ENCODE measurements around the gene SCMH1. TPM values are rescaled to one million over a fixed set of nuclear protein-coding genes. Genes with fewer than 3 reads are reported as not detected.
"Not testable (repeated sequence)": the region's sequence is repeated elsewhere in the genome, so short reads cannot be mapped to it uniquely, and the experiment has no call there.

Gene SCMH1
- total RNA-seq, 2 experiments from 2014 or later: 25.3 to 26.1 TPM

DNA sequence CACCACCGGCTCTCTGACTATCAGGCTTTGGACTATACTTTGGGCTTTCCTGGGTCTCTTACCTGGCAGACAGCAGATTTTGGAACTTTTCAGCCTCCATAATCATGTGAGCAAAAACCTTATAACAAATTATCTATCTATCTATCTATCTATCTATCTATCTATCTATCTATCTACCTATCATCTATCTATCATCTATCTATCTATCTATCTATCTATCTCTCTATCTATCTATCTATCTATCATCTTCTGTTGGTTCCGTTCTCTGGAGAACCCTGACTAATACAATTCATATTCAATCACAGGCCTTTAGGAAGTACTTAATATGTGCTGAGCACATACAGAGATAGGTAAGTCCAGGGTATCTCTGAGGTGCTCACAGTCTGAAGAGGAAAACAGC, 18.7 kb upstream of the SCMH1 start:
- no peaks in the 10 kb centered on the region for H3K4me1 Mint-ChIP-seq (ENCODE audit: low read depth)
- no peaks in the 10 kb centered on the region for H3K9me3 Mint-ChIP-seq
- peaks cover 9% of the 10 kb centered on the region for H3K27me3 Mint-ChIP-seq
- TF ChIP-seq, protein P1, sequence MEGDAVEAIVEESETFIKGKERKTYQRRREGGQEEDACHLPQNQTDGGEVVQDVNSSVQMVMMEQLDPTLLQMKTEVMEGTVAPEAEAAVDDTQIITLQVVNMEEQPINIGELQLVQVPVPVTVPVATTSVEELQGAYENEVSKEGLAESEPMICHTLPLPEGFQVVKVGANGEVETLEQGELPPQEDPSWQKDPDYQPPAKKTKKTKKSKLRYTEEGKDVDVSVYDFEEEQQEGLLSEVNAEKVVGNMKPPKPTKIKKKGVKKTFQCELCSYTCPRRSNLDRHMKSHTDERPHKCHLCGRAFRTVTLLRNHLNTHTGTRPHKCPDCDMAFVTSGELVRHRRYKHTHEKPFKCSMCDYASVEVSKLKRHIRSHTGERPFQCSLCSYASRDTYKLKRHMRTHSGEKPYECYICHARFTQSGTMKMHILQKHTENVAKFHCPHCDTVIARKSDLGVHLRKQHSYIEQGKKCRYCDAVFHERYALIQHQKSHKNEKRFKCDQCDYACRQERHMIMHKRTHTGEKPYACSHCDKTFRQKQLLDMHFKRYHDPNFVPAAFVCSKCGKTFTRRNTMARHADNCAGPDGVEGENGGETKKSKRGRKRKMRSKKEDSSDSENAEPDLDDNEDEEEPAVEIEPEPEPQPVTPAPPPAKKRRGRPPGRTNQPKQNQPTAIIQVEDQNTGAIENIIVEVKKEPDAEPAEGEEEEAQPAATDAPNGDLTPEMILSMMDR (IDR thresholded peaks at IDR 0.05): no peak
- ChIA-PET CTCF (interaction anchor here (1.4 kb wide), 1 partner anchor 157 kb away, joined by 5 read pairs; no protein-coding TSS in a partner anchor), POLR2A (no interaction called here)
- no peak overlapping the region for H3K4me3 Mint-ChIP-seq
- H3K36me3 Mint-ChIP-seq (ENCODE audit: low read depth): no peaks in the 10 kb centered on the region
- ATAC-seq (no peak), DNase-seq (no peak)
- intact Hi-C loops (cut with micrococcal nuclease): no loop called here
- H3K27ac Mint-ChIP-seq: no peak overlapping the region

DNA sequence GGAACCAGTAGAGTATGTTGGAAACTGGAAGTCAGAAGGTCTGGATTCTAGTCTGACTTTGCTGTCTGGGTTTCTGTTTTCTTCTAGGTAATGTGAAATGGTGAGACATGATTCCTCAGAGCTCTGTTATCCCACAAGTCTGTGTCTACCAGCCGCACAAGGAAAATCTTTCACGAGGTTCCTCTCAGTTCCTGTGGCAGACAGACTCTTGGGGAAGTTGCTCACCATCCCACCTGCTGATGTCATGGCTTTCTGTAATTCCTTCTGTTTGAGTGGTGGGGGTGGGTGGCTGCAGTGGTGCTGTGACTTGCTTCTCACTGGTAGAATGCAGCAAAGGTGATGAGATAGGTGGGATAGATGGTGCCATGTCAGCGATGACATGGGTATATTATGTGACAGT, 17.1 kb upstream of the SCMH1 start:
- no peak overlapping the region for H3K4me3 Mint-ChIP-seq
- no peak overlapping the region for H3K27ac Mint-ChIP-seq
- TF ChIP-seq, protein P1 (IDR thresholded peaks at IDR 0.05): no peak
- H3K27me3 Mint-ChIP-seq: peaks cover 14% of the 10 kb centered on the region
- intact Hi-C loops (cut with micrococcal nuclease): no loop called here
- DNase-seq (no peak), ATAC-seq (no peak)
- CTCF ChIA-PET: interaction anchor here (1.0 to 2.1 kb wide), 2 partner anchors 8 to 23 kb away, joined by 4 to 8 read pairs; no protein-coding TSS in a partner anchor
- H3K36me3 Mint-ChIP-seq (ENCODE audit: low read depth): no peaks in the 10 kb centered on the region
- H3K4me1 Mint-ChIP-seq (ENCODE audit: low read depth): no peaks in the 10 kb centered on the region
- POLR2A ChIA-PET: interaction anchor here (1.0 kb wide), 1 partner anchor 224 kb away, joined by 3 read pairs; no protein-coding TSS in a partner anchor
- H3K9me3 Mint-ChIP-seq: peaks cover 4% of the 10 kb centered on the region

DNA sequence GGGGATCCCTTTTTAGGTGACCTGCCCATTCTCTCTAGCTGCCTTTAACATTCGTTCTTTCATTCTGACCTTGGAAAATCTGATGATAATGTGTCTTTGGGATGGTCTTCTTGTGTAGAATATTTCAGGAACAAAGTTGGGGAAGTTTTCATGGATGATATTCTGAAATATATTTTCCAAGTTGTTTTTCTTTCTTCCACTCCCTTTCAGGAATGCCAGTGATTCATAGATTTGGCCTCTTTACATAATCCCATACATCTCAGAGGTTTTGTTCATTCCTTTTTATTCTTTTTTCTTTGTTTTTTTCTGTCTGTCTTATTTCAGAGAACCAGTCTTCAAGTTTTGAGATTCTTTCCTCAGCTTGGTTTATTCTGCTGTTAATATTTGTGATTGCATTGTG, 13.9 kb upstream of the SCMH1 start:
- CTCF ChIA-PET: interaction anchor here (1.8 kb wide), 1 partner anchor 59 kb away, joined by 4 read pairs; no protein-coding TSS in a partner anchor
- Mint-ChIP-seq H3K4me1 (ENCODE audit: low read depth) (no peaks in the 10 kb centered on the region), H3K4me3 (no peak overlapping the region), H3K9me3 (peaks cover 4% of the 10 kb centered on the region), H3K36me3 (ENCODE audit: low read depth) (no peaks in the 10 kb centered on the region), H3K27ac (no peak overlapping the region), H3K27me3 (peaks cover 20% of the 10 kb centered on the region)
- DNase-seq: no peak
- no peak for ATAC-seq
- TF ChIP-seq, protein P1 (IDR thresholded peaks at IDR 0.05): no peak
- POLR2A ChIA-PET: no interaction called here
- intact Hi-C loops (cut with micrococcal nuclease): no loop called here

DNA sequence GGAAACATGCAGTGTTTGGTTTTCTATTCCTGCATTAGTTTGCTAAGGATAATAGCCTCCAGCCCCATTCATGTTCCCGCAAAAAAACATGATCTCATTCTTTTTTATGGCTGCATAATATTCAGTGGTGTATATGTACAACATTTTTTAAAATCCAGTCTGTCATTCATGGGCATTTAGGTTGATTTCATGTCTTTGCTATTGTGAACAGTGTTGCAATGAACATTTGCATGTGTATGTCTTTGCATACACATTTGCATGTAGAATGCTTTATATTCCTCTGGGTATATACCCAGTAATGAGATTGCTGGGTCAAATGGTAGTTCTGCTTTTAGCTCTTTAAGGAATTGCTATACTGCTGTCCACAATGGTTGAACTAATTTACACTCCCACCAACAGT, 9.0 kb upstream of the SCMH1 start:
- intact Hi-C loops (cut with micrococcal nuclease); H3K27ac Mint-ChIP-seq; DNase-seq; H3K9me3 Mint-ChIP-seq; H3K4me1 Mint-ChIP-seq (ENCODE audit: low read depth); ATAC-seq; H3K4me3 Mint-ChIP-seq; H3K36me3 Mint-ChIP-seq (ENCODE audit: low read depth): not testable (repeated sequence)
- ChIA-PET CTCF (interaction anchor here (0.8 to 2.0 kb wide), 2 partner anchors 8 to 11 kb away, joined by 3 to 7 read pairs; no protein-coding TSS in a partner anchor), POLR2A (interaction anchor here (1.0 kb wide), 1 partner anchor 10 kb away, joined by 4 read pairs; no protein-coding TSS in a partner anchor)
- peaks cover 14% of the 10 kb centered on the region for H3K27me3 Mint-ChIP-seq

DNA sequence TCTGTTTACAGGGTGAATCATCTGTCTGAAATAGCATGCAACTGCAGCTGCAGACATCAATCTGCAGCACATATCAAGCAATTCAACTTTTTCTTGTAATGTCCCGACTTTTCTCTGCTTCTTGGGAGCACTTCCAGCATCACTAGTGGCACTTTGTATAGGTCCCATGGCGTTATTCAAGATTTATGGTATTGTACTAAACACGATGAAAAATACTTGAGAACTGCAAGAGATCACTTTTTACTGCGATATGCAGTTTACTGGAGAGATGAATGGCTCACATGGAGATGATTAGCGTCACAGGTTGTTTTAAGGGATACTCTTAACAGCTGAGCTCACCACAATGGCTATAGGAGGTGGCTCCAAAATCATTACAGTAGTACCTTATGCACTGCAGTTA, 7.2 kb upstream of the SCMH1 start:
- intact Hi-C loops (cut with micrococcal nuclease): no loop called here
- TF ChIP-seq, protein P1 (IDR thresholded peaks at IDR 0.05): no peak
- no peaks in the 10 kb centered on the region for H3K9me3 Mint-ChIP-seq
- ChIA-PET POLR2A (no interaction called here), CTCF (no interaction called here)
- DNase-seq (no peak), ATAC-seq (no peak)
- no peaks in the 10 kb centered on the region for H3K4me1 Mint-ChIP-seq (ENCODE audit: low read depth)
- no peaks in the 10 kb centered on the region for H3K36me3 Mint-ChIP-seq (ENCODE audit: low read depth)
- H3K27ac Mint-ChIP-seq: no peak overlapping the region
- H3K27me3 Mint-ChIP-seq: peaks cover 9% of the 10 kb centered on the region
- H3K4me3 Mint-ChIP-seq: no peak overlapping the region
